ENCODE data around the gene METTL23.
A peak's percentile ranks its signal among the peaks of the same experiment; 100 is the strongest.
"Not testable (repeated sequence)": the region's sequence is repeated elsewhere in the genome, so short reads cannot be mapped to it uniquely, and the experiment has no call there.

Gene METTL23

GRCh38 chr17:76735006-76735405 is 8.4 kb downstream of the METTL23 start:
- no peak for DNase-seq (ENCODE audit: low spot score)

DNA sequence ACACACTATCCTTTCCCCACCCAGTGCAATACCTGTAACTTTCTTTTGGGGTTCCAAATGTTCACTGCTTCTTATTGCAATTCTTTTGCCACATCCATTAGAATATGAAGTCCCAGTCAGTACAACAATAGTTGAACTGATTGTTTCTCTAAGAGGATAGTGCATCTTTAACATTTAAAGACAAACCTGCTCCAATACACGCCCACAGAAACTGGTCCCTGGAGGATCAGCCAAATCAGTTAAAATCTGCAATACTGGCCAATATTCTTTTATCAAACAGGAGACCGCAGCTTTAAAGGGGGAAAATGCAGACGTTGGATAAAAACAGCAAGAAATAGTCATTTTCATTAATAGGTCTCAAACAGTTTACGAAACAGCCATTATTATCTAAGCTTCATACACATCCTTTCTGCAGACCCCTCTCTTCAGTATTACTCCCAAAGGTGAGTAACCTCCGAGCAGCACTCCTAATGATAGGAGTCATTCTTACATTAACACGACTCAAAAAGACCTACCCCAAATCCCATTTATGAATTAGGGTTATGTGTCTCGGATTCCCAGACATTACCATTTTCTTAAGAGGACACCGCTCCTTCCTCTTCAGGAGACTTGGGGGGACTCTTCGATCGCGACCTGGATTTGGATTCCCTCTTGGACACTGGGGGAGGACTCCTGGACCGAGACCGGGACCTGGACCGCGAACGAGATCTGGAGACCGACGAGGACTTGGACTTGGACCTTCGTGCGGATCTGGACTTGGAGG is 9.1 kb downstream of the METTL23 start:
- DNase-seq (ENCODE audit: low spot score) = no peak

- peak; percentile 42 for DNase-seq (ENCODE audit: low spot score)
These were observed 9.9 kb downstream of the METTL23 start for GRCh38 chr17:76736349-76737081.

DNA sequence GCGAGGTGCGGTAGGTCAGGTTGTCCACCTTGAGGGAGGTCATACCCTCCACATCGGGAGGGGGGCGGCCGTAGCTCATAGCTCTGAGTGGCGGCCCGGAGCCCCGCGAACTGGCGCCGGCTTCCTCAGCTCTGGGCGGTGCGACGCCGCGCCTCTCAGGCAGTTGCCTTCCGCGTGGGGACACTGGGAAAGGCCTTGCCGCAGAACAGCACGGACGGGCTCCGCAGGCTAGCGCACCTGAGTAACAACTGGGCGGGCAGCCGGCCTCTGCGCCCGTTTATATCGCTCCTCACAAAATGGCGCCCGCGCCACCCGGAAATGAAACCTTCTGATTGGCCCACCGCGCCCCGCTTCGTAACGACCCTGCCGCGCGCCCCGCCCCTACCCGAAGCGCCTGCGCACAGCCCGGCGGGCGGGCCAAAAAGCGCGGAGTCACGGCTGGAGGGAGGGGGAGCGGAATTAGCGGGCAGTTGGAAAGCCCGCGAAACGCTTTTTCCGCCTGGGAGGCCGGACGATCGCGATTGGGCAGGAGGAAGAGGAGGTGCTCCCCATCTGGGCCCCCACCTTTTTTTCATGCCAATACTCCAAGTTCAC is 10.5 kb downstream of the METTL23 start, which contains the start of gene SRSF2:
SRSF2 (minus strand) TSS at position 250 of the 594 bp plus-strand sequence; CDS start at position 79, 171 bp downstream.
- peak; percentile 99 for DNase-seq (ENCODE audit: low spot score)

- peak; percentile 87 for DNase-seq (ENCODE audit: low spot score)
These were observed 11.2 kb downstream of the METTL23 start, which contains the start of gene MFSD11 for GRCh38 chr17:76737676-76738467. MFSD11 (plus strand) TSS chr17:76738119; CDS start chr17:76738353, 234 bp downstream.

DNA sequence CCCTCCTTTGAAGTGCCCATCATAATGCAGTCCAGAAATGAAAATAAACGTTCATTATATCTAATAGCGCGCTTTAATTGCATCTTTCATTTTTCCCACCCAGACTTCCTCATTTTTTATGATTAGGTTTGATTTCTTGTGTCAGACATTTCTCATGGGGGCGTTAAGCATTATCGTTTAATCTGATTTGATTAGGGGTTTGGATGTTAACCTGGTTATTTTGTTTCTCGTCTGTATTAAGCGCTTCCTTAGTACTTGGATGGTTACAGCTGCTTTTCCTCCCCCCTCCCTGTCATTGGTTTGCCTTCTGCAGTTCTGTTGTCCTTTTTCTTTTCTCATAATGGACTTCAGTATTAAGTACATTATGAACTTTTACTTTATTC is 11.8 kb downstream of the METTL23 start:
- DNase-seq (ENCODE audit: low spot score) = peak; percentile 26

DNA sequence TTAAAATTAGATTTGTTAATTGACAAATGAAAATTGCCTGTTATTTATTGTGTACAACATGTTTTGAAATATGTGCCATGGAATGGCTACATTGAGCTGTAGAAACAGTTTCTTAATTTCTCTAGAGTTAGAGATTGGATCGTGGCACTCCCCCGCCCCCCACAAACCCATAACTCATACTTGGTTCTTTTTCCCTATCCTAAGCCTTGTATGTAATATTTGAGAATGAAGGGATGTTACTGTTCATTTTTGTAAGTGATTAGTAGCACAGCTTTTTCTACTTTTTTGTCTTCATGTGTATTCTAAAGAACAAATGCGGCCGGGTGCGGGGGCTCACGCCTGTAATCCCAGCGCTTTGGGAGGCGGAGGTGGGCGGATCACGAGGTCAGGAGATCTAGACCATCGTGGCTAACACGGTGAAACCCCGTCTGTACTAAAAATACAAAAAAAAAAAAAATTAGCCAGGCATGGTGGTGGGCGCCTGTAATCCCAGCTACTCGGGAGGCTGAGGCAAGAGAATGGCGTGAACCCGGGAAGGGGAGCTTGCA is 13.0 kb downstream of the METTL23 start:
- DNase-seq (ENCODE audit: low spot score) = not testable (repeated sequence)

DNA sequence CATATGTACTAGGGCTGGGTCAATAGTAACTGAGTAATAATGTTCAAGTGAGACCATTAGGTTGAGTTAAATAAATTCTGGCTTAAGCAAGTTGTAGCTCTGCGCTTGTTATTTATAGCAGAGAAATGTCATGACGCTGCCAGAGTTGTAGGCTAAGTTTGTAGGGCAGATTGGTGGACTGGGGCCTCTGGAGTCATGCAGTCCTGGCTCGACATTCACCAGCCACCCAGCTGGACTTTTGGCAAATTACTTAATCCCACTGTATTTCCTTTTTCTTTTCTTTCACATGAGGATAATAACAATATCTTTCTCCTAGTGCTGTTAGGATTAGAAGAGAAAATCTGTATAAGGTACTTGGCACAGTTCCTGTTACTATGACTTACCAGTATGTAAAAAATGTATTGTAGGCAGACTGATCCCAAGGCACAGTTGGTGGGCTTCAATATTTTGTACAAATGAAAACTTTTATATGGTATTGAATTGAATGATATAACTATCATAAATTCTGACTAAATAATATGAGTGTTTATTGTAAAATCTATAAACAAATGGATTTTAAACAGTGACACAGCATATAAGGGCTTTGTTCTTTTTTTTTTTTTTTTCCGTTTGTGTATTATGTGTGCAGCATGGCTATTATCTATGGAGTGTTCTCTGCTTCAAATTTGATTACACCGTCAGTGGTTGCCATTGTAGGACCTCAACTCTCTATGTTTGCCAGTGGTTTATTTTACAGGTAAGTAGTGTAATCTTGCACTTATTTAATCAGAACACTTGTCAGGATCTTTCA is 13.9 kb downstream of the METTL23 start:
- no peak for DNase-seq (ENCODE audit: low spot score)

DNA sequence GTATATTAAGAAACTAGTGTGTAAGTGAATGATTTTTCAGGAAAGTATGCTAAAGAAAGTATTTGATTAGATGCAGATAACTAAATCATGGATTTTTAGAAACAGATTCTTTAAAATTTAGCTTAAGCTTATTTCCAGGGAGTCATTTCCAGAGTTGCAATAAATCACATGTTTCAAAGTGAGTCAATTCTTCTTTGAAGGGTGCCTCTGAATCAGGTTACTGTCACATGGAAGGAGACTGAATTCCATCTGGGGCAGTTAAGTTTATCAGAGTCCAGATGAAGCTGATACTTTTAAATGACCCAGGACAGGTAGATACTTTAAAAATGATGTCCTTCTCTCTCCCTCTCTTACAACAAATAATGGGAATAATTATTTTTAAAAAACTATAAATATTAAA is 16.3 kb downstream of the METTL23 start:
- DNase-seq (ENCODE audit: low spot score) = no peak

DNA sequence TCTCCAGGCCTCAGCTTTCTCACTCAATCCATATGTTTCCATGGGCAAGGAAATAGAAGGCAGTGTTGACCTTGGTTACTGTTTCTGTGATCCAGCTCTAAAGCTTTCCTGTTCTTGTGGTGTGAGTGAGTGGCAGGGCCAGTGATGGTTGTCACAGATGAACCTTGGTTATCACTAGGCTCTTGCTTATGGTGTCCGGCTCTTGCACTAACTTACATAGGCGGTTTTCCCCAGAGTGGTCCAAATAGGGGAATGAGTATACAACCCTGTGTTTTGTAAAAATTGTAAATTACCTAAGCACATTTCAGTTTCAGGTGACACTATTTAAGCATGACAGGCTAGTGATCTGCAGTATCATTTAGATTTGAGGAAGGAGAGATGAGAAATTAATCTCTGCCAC is 18.1 kb downstream of the METTL23 start:
- no peak for DNase-seq (ENCODE audit: low spot score)

DNA sequence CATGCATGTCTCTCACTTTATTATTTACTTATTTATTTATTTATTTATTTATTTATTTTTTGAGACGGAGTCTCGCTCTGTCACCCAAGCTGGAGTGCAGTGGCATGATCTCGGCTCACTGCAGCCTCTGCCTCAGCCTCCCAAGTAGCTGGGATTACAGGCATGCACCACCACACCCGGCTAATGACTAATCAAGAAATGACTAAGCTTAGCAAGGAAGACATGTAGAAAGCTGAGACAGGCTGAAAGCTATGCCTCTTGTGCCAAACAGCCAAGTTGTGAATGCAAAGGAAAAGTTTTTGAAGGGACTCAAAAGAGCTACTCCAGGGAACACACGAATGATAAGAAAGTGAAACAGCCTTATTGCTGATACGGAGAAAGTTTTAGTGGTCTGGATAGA is 19.1 kb downstream of the METTL23 start:
- DNase-seq (ENCODE audit: low spot score) = not testable (repeated sequence)

- DNase-seq (ENCODE audit: low spot score) = no peak
These were observed 21.2 kb downstream of the METTL23 start for GRCh38 chr17:76747716-76748363.

DNA sequence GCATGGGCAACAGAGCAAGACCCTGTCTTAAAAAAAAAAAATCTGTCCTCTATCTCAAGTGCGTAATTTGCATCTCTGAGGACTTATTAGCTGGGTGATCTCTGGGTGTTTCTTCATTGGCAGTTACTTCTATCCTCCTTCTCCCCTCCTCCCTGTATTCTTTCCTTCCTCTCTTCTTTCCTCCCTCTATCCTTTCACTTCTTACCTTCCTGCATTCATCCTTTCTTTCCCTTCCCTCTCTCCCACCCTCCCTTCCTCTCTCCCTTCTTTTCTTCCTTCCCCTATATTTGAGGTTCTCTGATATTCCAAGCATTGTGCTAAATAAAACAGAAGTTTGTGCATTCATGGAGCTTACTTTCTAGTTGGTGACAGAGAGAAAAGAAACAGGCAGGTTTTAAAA is 22.0 kb downstream of the METTL23 start:
- DNase-seq (ENCODE audit: low spot score) = no peak

DNA sequence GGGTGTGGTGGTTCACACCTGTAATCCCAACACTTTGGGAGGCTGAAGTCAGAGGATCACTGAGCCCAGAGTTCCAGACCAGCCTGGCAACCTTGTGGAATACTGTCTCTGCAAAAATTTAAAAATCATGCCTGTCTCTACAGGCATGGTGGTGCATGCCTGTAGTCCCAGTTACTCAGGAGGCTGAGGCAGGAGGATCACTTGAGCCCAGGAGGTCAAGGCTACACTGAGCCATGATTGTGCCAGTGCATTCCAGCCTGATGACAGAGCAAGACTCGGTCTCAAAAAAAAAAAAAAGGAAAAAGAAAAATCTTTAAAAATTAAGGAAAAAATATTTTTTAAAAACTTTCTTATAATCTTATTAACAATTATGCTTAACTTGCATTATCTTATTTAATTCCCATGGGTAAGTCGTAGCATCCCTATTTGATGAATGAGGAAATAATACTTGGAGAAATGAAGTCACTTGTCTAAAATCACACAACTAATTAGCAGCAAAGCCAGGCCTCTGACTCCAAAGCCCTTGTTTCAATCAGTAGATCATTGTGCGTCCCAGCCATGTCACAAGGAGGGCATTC is 24.9 kb downstream of the METTL23 start:
- no peak for DNase-seq (ENCODE audit: low spot score)

- DNase-seq (ENCODE audit: low spot score) = no peak
These were observed 25.4 kb downstream of the METTL23 start for GRCh38 chr17:76752006-76752405.

GRCh38 chr17:76753061-76753961 is 26.7 kb downstream of the METTL23 start:
- no peak for DNase-seq (ENCODE audit: low spot score)

GRCh38 chr17:76755285-76755684 is 28.6 kb downstream of the METTL23 start:
- no peak for DNase-seq (ENCODE audit: low spot score)

DNA sequence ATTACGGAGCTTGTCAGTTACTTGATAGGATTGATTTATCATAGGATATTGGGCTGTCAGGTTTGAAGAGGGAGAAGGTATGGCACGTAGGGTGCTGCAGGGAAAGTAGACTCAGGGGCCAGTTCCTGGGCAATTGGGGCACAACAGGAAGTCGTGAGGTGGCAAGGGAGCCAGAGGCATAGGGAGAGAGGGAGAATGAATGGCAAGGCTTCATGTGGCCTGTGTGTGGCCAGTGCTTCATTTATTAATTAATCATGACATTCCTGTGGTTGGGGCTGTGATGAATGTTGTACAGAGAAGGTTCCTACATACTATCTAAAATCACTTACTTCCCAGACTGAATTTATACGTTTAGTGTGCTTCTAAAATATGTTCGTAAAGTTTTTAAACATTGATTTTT is 30.6 kb downstream of the METTL23 start:
- no peak for DNase-seq (ENCODE audit: low spot score)

DNA sequence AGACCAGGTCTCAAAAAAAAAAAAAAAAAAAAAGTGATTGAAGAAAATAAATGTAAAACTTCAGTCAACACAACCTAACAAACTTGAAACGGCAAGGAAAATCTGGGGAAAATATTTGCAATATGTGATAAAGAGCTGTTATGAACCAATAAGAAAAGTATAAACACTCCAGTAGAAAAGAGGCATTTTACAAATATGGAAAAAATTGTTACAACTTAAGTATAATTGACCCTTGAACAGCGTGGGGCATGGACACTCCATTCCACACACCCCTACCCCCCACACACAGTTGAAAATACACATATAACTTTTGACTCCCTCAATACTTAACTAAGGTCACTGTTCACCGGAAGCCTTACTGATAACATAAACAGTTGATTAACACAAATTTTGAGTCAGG is 31.9 kb downstream of the METTL23 start:
- no peak for DNase-seq (ENCODE audit: low spot score)

Data from cerebellar cortex (tissue), 1 donor.